ENCODE data around the gene NKX6-1.

GRCh38 chr4:84443523-84443922, 55.6 kb downstream of the NKX6-1 start:
- TF ChIP-seq POLR2A (IDR thresholded peaks at IDR 0.05) (no peak), CTCF (IDR thresholded peaks at IDR 0.05) (no peak)
